NCI-H1694 treated with DMSO at 0.1 percent for 48 hours (cell line): ENCODE measurements around the gene ENAH.
"Not testable (repeated sequence)": the region's sequence is repeated elsewhere in the genome, so short reads cannot be mapped to it uniquely, and the experiment has no call there.

Experiments
- DNase-seq: peaks from one replicate; lab custom pipeline; 2025; lab: John Stamatoyannopoulos, UW

ENAH gene

DNA sequence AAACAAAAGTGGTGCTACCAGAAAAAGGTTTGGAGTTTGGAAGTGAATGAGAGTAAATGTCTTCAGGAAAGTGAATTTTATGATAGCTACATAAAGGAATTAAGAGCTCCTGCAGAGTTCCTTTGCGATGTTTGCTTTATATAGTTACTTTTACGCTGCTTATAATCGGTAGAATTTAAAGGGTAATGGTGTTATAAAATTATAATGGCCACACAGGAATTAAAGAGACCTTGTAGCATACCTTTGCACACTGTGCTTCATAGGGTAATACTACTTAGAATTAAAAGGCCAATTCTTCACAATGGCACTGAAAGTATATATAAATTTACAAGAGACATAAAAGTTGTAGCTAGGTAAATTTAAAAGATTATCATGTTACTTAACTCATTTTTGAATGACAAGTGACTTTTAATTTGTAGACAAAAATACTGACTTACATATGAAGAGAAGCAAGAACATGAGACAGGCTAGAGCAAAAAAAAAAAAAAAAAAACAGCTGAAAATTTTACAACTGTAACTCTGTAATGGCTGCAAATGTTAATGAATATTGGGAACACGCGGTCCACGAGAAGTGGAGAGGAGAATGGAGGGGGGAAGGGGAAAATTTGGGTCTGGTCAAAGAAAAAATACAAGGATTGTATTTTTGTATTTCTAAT is 159.2 kb downstream of the ENAH start:
- DNase-seq, result no peak

- no peak for DNase-seq
Observed at GRCh38 chr1:225488676-225489075, 164.2 kb downstream of the ENAH start.

GRCh38 chr1:225486856-225487255 is 166.1 kb downstream of the ENAH start:
- no peak for DNase-seq

DNA sequence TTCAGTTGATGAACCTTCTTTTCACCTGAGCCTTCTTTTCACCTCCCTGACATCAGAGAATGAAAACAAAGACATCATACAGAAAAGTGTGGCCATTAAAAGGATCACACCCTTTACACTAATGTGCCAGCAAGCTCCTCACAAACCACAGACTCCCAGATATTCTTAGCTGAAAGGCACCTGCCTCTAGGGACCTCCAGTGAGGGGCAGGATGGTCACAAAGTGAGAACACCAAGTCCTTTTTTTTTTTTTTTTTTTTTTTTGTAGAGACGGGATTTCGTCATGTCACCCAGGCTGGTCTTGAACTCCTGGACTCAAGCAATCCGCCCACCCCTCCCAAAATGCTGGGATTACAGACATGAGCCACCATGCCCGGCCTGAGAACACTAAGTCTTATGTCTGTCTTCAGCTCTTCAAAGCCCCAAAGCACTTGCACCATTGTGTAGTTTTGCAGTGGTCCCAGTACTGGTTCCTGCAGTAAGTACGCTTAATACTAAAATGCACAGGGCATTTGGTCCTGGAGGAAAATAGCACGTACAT is 166.9 kb downstream of the ENAH start:
- DNase-seq, result no peak

DNA sequence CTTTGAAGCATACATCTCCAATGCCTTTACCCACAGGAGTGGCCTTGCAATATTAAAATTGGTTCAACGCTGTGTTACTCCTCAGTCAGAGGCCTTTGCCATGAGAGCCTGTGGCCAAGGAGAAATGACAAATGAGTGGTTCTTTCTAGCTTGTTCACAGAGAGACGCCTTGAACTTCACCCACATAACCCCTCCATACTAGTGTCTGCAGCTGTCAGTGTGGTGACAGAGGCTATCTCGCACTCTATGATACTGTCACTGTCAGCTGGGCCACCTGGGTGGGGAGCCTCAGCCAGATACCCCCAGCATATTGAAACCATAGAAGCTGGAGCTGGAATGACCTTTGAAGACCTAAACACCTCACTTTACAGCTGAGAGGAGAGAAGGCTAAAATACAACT is 167.7 kb downstream of the ENAH start:
- no peak for DNase-seq

DNA sequence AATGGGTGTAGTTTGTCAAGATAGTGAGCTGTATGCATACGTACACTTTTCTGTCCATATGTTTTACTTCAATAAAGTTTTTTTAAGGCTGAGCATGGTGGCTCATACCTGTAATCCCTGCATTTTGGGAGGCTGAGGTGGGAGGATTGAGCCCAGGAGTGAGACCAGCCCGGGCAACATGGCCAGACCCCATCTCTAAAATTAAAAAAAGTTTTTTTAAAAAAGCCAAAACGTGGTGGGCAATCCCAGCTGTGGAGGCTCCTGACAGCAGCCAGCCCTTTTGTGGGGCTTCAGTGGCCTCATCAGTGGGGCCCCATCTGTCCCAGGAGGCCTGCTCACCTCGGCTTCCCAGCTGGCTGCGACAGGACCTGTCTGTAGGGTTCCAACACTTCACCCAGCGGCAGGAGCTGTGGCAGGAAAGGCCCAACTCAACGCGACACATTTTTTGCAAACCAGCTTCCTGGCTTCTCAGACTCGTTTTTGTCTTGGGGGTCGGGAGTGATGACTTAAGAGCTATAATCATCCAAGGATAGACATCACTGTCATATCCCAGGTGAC is 168.2 kb downstream of the ENAH start:
- DNase-seq, result no peak

DNA sequence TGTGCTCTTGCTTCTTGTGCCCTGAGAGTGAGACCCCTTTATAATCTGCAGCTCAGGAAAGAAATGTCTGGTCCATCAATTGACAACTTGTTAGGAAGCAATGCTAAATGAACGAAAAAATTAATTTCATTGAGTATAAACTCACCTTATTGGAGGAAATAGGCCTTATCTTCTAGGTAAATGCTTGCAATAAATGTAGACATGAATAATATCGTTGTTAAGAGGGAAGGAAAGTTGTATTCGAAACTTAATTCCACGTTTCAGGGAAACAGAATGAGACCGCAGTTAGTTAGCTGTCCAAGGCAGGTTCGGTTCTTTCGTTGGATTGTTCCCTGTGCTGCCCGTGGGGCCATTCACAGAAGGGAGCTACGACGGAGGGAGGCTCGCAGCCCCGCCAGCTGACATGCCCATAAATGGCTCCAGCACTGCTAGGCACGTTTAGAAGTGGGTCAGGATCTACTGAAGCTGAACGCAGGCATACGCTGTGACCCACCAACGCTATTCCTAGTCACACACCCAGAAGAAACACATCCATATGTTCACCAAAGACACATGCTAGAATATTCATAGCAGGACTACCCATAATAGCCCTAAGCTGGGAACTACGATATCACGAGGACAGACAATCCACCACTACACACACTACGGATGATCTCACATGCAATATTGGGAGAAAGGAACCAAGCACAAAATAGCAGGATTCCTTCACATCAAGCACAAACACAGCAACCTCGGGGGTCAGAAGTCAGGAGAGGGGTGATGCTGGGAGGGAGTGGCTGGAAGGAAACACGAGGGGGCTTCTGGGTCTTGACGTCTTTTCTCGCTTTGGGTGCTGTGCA is 168.9 kb downstream of the ENAH start:
- DNase-seq, result no peak

- DNase-seq, result no peak
Observed at GRCh38 chr1:225482421-225482950, 170.4 kb downstream of the ENAH start.

GRCh38 chr1:225481738-225482137 is 171.2 kb downstream of the ENAH start:
- no peak for DNase-seq

DNA sequence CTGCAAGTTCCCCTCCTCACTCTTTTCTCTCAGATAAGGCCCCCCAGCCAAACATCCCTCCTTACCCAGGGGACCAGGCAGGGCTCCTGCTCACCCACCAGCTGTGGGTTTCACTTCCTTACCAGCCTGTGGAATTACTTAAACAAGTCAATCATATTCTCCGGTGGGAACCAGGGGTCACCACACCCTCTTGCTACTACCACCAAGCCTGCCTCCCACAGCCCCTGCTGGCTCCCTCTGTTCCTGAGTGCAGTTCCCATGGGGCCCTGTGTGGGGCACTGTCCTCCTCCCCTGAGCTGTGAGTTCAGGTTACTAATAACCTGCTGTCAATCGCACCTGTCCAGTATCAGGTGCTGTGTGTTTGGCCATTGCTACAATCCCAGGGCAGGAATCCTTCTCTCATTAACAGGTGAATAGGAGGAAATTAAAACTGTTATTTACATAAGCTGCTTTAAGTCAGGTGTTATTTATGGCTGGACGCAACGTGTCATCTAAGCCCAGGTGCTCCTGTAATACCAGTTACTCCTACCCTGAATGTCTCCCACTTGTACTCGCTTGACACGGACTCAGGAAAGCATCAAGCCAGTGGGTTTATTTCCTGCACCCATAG is 172.0 kb downstream of the ENAH start:
- peak; percentile 32 for DNase-seq

DNA sequence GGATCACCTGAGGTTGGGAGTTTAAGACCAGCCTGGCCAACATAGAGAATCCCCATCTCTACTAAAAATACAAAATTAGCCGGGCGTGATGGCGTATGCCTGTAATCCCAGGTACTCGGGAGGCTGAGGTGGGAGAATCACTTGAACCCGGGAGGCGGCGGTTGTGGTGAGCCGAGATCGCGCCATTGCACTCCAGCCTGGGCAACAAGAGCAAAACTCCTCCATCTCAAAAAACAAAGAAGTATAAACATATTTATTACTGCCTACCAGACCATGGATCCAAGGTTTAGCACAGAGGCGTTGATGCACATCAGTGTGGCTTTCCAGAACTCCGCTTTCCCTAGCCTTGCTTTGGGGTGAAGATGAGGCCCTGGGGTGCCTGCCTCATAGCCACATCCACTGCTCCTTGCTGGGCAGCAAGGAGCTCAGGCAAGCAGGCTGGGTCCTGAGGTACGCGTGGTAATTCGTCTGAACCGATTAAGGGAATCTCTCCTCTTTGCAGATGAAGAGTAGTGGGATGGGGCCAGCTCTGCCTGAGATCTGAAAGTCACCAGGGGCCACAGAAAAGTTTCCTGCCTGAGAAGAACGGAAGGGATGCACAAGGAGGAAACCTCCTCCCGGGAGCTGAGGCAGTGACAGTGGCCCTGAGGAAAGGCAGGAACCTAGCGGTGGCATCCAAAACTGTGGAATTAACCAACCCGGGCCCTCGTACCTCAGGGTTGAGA is 172.8 kb downstream of the ENAH start:
- no peak for DNase-seq

DNA sequence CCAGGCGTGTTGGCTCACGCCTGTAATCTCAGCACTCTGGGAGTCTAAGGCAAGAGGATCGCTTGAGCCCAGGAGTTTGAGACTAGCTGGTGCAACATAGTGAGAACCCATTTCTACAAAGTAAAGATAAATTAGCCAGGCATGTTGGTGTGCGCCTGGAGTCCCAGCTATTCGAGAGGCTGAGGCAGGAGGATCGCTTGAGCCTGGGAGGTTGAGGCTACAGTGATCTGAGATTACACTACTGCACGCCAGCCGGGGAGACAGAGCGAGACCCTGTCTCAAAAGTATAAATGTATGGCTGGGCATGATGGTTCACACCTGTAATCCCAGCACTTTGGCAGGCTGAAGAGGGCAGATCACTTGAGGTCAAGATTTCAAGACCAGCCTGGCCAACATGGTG is 173.6 kb downstream of the ENAH start:
- no peak for DNase-seq

DNA sequence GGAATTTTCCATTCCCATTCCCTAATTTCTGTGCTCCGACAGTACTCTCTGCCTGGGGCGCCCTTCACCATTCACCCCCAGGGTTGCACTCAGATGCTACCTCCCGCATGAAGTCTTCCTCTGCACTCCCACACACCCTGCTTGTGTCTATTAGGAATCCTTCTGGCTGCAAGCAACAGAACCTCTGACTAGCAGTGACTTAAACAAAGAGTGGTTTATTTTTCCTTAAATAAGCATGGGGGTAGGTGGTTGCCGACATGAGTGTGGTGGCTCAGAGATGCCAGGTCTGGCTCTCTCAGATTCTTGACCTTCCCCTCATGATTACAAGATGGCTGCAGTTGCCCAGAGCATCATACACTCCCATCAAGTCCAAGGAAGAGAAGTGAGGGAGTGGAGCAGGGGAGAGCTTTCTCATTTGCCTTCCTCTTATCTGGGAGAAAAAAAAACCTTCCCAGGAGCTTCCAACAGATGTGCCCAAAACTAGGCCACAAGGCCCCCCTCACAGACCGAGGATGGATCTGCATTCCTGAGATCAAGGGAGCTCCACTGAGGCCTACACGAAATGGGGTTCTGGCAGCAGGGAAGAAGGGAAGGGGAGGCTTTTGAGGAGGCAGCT is 175.5 kb downstream of the ENAH start:
- DNase-seq, result no peak

DNA sequence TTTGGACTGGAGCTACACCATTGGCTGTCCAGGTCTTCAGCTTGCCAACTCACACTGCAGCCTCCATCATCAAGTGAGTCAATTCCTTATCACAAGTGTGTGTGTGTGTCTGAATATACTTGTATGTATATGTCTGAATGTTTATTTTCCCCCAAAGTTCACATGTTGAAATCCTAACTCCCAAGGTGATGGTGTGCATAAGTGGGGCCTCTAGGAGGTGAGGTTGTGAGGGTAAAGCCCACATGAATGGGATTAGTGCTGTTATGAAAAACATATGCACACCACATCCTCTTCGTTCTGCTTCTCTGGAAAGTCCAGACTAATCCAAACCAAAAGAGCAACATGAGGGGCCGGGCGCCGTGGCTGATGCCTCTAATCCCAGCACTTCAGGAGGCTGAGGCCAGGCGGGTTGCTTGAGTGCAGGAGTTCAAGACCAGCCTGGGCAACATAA is 176.4 kb downstream of the ENAH start:
- DNase-seq, result no peak

GRCh38 chr1:225476100-225476511 is 176.8 kb downstream of the ENAH start:
- no peak for DNase-seq

DNA sequence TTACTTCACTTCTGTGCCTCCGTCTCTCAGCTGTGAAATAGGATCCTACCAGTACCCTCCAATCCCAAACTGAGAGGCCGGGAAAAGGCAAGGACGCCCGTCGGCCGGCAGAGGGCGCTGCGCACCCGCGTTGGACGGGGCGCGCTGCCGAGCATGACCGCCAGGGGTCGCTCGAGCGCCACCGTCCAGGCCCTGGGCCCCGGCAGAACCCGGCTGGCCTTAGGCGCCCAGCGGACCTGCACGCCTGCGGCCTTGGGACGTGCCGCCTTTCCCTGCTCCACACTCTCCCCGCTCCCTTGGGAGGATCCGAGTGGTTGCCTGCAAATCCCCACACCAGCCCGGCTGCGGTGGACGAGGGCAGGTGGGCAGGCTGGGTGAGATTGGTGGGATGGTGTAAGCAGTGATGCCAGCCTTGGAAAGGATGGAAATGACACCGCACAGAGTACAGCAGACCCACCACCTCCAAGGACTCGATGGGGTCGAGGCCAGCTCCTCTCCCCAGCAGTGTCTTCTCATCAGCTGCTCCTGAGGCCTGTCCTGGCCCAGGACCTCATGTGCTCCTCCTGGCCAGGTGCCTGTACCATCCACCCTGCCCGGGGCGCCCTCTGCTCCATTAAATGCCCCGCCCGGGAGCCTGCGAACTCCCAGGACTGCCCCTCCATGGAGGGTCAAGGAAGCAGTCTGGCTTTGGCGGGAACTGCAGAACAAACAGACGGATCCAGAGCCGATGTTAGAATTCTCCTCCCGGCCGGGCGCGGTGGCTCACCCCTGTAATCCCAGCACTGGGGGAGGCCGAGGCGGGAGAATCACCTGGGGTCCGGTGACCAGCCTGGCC is 177.7 kb downstream of the ENAH start:
- peak; percentile 50 for DNase-seq

- no peak for DNase-seq
Observed at GRCh38 chr1:225474439-225474985, 178.4 kb downstream of the ENAH start.

DNA sequence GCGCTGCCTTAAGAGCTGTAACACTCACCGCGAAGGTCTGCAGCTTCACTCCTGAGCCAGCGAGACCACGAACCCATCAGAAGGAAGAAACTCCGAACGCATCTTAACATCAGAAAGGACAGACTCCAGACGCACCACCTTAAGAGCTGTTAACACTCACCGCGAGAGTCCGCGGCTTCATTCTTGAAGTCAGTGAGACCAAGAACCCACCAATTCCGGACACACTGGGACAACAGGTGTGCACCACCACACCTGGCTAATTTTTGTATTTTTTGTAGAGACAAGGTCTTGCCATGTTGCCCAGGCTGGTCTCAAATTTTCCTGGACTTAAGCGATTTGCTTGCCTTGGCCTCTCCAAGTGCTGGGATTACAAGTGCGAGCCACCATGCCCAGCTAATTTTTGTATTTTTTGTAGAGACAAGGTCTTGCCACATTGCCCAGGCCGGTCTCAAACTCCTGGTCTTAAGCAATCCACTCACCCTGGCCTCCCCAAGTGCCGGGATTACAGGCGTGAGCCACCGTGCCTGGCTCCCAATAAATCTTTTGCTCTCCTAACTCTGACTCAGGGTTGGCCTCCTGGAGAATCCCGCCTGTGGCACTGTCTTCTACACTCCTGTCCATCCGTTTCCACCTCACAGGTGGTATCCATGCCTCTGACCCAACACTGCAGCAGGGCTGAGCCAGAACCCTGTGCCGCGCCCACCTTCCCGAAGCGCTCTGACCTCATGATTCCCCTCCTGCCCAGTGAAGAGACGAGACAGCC is 179.1 kb downstream of the ENAH start:
- not testable (repeated sequence) for DNase-seq

- not testable (repeated sequence) for DNase-seq
Observed at GRCh38 chr1:225473266-225473665, 179.7 kb downstream of the ENAH start.
